ENCODE measurements around the gene HOXC10. TPM values are rescaled to one million over a fixed set of nuclear protein-coding genes. Genes with fewer than 3 reads are reported as not detected.

Gene HOXC10
- total RNA-seq, 4 donors from 2014 or later = 1.3 to 12.4 (median 3.2) TPM; not detected in 1

DNA sequence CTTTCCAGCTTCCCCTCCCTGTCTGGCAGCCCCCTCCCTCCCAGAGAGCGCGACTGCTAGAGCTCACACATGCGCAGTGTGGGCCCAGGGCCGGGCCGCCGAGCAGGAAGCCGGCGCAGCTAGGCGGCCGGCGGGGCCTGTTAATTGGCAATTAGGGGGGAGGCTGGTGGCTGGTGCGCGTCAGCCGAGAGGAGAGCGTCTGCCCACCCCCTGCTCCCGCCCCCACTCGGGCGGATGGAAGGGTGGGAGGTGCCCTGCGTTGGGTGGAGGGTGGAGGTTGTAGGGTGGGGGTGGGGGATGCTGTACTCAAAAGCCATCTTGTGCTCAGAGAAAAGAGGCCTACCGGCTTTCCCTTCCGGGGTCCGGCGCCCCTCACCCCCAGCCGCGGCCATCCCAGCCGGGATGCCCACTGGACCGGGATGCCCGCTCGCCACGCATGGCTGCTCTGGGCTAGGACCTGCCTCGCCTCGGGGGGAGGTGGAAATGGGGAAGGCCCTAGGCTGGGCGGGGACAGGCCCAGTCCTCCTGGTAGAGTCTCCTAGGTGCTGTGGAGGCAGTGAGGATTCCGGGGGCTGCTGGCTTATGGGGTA lies 33.0 kb downstream of the HOXC10 start:
- DNase-seq = peak; percentile 62 to 93

DNA sequence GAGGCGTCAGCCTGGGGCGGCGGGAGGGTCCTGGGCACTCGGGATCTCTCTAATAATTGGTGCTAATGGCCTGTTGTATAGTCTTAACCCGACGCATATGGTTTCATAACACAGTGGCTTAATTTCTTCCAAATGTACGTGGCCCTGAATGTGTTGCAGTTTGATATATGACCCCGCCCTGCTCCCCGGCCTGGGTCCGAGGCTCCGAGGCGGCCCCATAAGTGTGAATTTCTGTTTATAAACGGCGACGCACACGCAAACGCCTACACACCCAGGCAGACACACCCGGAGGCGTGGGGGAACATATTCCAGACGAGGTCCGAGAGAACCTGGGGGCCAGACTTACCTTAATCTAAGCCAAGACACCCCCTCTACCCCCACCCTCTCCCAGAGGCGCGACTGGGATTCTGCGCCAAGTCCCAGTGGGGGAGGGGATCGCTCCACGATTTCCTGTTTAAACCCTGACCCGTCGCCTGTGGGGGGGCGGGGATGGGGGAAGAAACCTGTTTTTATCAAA lies 33.6 kb downstream of the HOXC10 start:
- no peaks in the 10 kb centered on the region for H3K4me1 ChIP-seq
- H3K36me3 ChIP-seq = no peaks in the 10 kb centered on the region
- H3K9me3 ChIP-seq = no peaks in the 10 kb centered on the region
- H3K4me3 ChIP-seq = peak overlapping the region; percentile 32 to 49
- peak in 1 of 2 donors; percentile 80 for DNase-seq
- H3K27me3 ChIP-seq = peaks cover 0 to 12% of the 10 kb centered on the region in 2 donors
- intact Hi-C loops (cut with DNase I; ENCODE audit: low total_unique reads) = no loop called here
- TF ChIP-seq, protein P1, sequence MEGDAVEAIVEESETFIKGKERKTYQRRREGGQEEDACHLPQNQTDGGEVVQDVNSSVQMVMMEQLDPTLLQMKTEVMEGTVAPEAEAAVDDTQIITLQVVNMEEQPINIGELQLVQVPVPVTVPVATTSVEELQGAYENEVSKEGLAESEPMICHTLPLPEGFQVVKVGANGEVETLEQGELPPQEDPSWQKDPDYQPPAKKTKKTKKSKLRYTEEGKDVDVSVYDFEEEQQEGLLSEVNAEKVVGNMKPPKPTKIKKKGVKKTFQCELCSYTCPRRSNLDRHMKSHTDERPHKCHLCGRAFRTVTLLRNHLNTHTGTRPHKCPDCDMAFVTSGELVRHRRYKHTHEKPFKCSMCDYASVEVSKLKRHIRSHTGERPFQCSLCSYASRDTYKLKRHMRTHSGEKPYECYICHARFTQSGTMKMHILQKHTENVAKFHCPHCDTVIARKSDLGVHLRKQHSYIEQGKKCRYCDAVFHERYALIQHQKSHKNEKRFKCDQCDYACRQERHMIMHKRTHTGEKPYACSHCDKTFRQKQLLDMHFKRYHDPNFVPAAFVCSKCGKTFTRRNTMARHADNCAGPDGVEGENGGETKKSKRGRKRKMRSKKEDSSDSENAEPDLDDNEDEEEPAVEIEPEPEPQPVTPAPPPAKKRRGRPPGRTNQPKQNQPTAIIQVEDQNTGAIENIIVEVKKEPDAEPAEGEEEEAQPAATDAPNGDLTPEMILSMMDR (IDR thresholded peaks at IDR 0.05) = no peak
- no peak for TF ChIP-seq POLR2A (IDR thresholded peaks at IDR 0.05)
- H3K27ac ChIP-seq = peak overlapping the region; percentile 84

More for the DNA sequence above, 33.0 kb downstream of the HOXC10 start:
- Histone ChIP-seq H3K27ac (peak overlapping the region; percentile 84), H3K4me1 (no peaks in the 10 kb centered on the region), H3K9me3 (no peaks in the 10 kb centered on the region), H3K27me3 (peaks cover 0 to 12% of the 10 kb centered on the region in 2 donors), H3K4me3 (peak overlapping the region; percentile 32 to 49), H3K36me3 (no peaks in the 10 kb centered on the region)
- TF ChIP-seq POLR2A (IDR thresholded peaks at IDR 0.05) = peak; percentile 39 to 41
- TF ChIP-seq, protein P1 (IDR thresholded peaks at IDR 0.05) = peak in 1 of 4 experiments; percentile 8
- intact Hi-C loops (cut with DNase I; ENCODE audit: low total_unique reads) = no loop called here

DNA sequence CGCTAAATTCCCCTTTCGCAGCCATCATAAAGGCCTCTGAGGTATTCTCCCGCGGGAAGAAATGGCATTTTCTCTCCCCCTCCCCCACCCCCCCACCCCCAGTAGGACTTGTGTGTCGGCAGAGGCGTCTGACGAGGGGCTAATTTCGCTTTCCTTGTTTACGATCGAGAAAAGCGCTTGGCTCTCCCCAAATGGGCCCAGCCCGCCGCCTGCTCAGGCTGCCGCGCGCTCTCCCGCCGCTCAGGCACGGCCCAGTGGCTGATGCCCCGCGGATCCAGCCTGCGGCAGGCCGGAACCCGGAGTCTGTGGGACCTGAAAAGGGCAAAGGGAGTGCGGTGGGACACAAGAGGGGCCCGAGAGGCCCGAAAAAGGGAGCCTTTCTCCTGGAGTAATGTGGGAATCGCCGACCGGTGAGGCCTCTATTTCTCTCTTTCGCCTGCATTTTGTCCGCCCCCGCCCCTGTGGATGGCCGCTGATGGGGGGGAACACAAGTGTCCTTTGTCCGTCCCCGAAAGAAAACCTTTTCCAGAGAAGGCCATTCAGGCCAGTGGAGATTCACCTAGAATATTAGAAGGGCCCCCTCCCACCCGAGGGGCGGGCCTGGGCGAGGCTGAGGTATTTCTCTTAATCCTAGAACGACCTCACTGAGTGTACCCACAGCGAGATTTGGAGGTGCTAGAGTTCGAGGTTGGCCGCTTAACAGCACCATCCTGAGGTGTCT lies 34.3 kb downstream of the HOXC10 start:
- DNase-seq = no peak
- Histone ChIP-seq H3K4me1 (no peaks in the 10 kb centered on the region), H3K36me3 (no peaks in the 10 kb centered on the region), H3K4me3 (peak overlapping the region; percentile 32 to 49), H3K9me3 (no peaks in the 10 kb centered on the region), H3K27me3 (peaks cover 0 to 12% of the 10 kb centered on the region in 2 donors), H3K27ac (peak overlapping the region; percentile 84)
- TF ChIP-seq, protein P1 (IDR thresholded peaks at IDR 0.05) = no peak
- TF ChIP-seq POLR2A (IDR thresholded peaks at IDR 0.05) = no peak
- intact Hi-C loops (cut with DNase I; ENCODE audit: low total_unique reads) = no loop called here

DNA sequence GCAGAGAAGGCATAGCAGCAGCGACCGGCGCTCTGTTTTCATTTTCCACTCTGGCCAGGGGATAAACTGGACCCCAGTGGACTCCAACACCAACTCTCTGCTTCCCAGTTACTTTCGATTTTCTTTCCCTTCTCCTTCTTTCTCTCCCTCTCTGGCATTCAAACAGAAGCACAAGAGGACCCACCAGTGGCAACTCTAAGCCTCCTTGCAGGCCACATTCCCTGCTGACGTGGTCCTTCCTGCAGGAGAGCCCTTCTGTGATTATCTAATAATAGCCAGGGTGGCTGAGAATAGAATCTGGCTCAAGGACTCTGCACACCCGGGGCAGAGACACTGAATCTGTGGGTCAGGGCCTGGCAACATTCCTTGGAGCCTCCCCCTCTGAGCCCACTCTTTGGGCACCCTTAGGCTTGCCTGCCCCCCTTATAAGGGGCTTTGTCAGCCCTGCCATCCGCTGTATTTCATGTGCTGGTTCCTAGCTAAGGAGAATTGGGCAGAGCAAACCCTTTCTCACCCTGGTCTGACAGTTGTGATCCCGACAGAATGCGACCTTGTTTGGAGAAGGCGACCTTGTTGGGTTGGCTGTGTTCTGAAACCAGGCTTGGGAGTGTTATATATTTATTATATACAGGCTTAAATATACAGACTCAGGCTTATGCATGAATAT lies 35.1 kb downstream of the HOXC10 start:
- intact Hi-C loops (cut with DNase I; ENCODE audit: low total_unique reads) = no loop called here
- Histone ChIP-seq H3K4me1 (no peaks in the 10 kb centered on the region), H3K9me3 (no peaks in the 10 kb centered on the region), H3K36me3 (no peaks in the 10 kb centered on the region), H3K4me3 (peak overlapping the region in 1 of 2 donors; percentile 49), H3K27ac (peak overlapping the region; percentile 84), H3K27me3 (peaks cover 0 to 13% of the 10 kb centered on the region in 2 donors)
- no peak for DNase-seq
- TF ChIP-seq, protein P1 (IDR thresholded peaks at IDR 0.05) = no peak
- no peak for TF ChIP-seq POLR2A (IDR thresholded peaks at IDR 0.05)
